ENCODE data around the gene PSMB10. TPM values are rescaled to one million over a fixed set of nuclear protein-coding genes. Genes with fewer than 3 reads are reported as not detected.

PSMB10 gene
- polyA plus RNA-seq, 2 donors = 39.5 to 54.8 TPM

GRCh38 chr16:67963662-67964321 lies 27.1 kb upstream of the PSMB10 start:
- peaks cover 18 to 41% of the 10 kb centered on the region in 2 donors for H3K4me1 ChIP-seq (ENCODE audit: control insufficient read depth in 2 of 2, insufficient read depth in 2 of 2, low read length in 1 of 2)
- H3K27ac ChIP-seq (ENCODE audit: low read depth in 2 of 2, low read length in 1 of 2) = no peak overlapping the region

GRCh38 chr16:67963292-67963661 lies 26.6 kb upstream of the PSMB10 start:
- Histone ChIP-seq H3K27me3 (ENCODE audit: control insufficient read depth in 1 of 2, insufficient read depth in 2 of 2, low read length in 2 of 2) (no peaks in the 10 kb centered on the region), H3K4me3 (ENCODE audit: low read depth in 1 of 2, low read length in 2 of 2) (no peak overlapping the region), H3K4me1 (ENCODE audit: control insufficient read depth in 2 of 2, insufficient read depth in 2 of 2, low read length in 1 of 2) (peaks cover 18 to 41% of the 10 kb centered on the region in 2 donors), H3K36me3 (ENCODE audit: control insufficient read depth in 2 of 2, insufficient read depth in 2 of 2, low read length in 1 of 2) (peaks cover 4 to 9% of the 10 kb centered on the region in 2 donors), H3K9me3 (ENCODE audit: control insufficient read depth in 2 of 2, insufficient read depth in 1 of 2, low read depth in 1 of 2, low read length in 1 of 2) (no peaks in the 10 kb centered on the region), H3K27ac (ENCODE audit: low read depth in 2 of 2, low read length in 1 of 2) (no peak overlapping the region)
- WGBS, 2 donors = 68 to 69% methylated on average over 2 of the region's 2 CpGs

More at GRCh38 chr16:67963662-67964321, 27.1 kb upstream of the PSMB10 start:
- peaks cover 4 to 9% of the 10 kb centered on the region in 2 donors for H3K36me3 ChIP-seq (ENCODE audit: control insufficient read depth in 2 of 2, insufficient read depth in 2 of 2, low read length in 1 of 2)
- 65 to 68% methylated on average over 32 of the region's 32 CpGs for WGBS, 2 donors
- H3K9me3 ChIP-seq (ENCODE audit: control insufficient read depth in 2 of 2, insufficient read depth in 1 of 2, low read depth in 1 of 2, low read length in 1 of 2) = no peaks in the 10 kb centered on the region
- H3K27me3 ChIP-seq (ENCODE audit: control insufficient read depth in 1 of 2, insufficient read depth in 2 of 2, low read length in 2 of 2) = no peaks in the 10 kb centered on the region
- H3K4me3 ChIP-seq (ENCODE audit: low read depth in 1 of 2, low read length in 2 of 2) = no peak overlapping the region

GRCh38 chr16:67962135-67962534 lies 25.5 kb upstream of the PSMB10 start:
- 75 to 79% methylated on average over 8 of the region's 8 CpGs for WGBS, 2 donors
- Histone ChIP-seq H3K4me1 (ENCODE audit: control insufficient read depth in 2 of 2, insufficient read depth in 2 of 2, low read length in 1 of 2) (peaks cover 15 to 39% of the 10 kb centered on the region in 2 donors), H3K27me3 (ENCODE audit: control insufficient read depth in 1 of 2, insufficient read depth in 2 of 2, low read length in 2 of 2) (no peaks in the 10 kb centered on the region), H3K36me3 (ENCODE audit: control insufficient read depth in 2 of 2, insufficient read depth in 2 of 2, low read length in 1 of 2) (peaks cover 4 to 12% of the 10 kb centered on the region in 2 donors), H3K4me3 (ENCODE audit: low read depth in 1 of 2, low read length in 2 of 2) (no peak overlapping the region), H3K9me3 (ENCODE audit: control insufficient read depth in 2 of 2, insufficient read depth in 1 of 2, low read depth in 1 of 2, low read length in 1 of 2) (no peaks in the 10 kb centered on the region), H3K27ac (ENCODE audit: low read depth in 2 of 2, low read length in 1 of 2) (no peak overlapping the region)

GRCh38 chr16:67961551-67961957 lies 24.9 kb upstream of the PSMB10 start:
- peaks cover 15 to 33% of the 10 kb centered on the region in 2 donors for H3K4me1 ChIP-seq (ENCODE audit: control insufficient read depth in 2 of 2, insufficient read depth in 2 of 2, low read length in 1 of 2)
- H3K27ac ChIP-seq (ENCODE audit: low read depth in 2 of 2, low read length in 1 of 2) = no peak overlapping the region
- peaks cover 4 to 12% of the 10 kb centered on the region in 2 donors for H3K36me3 ChIP-seq (ENCODE audit: control insufficient read depth in 2 of 2, insufficient read depth in 2 of 2, low read length in 1 of 2)
- H3K27me3 ChIP-seq (ENCODE audit: control insufficient read depth in 1 of 2, insufficient read depth in 2 of 2, low read length in 2 of 2) = no peaks in the 10 kb centered on the region
- H3K4me3 ChIP-seq (ENCODE audit: low read depth in 1 of 2, low read length in 2 of 2) = no peak overlapping the region
- 38 to 43% methylated on average over 13 of the region's 13 CpGs for WGBS, 2 donors
- no peaks in the 10 kb centered on the region for H3K9me3 ChIP-seq (ENCODE audit: control insufficient read depth in 2 of 2, insufficient read depth in 1 of 2, low read depth in 1 of 2, low read length in 1 of 2)

- peaks cover 4 to 18% of the 10 kb centered on the region in 2 donors for H3K36me3 ChIP-seq (ENCODE audit: control insufficient read depth in 2 of 2, insufficient read depth in 2 of 2, low read length in 1 of 2)
- H3K27ac ChIP-seq (ENCODE audit: low read depth in 2 of 2, low read length in 1 of 2) = peak overlapping the region; percentile 17 to 43
- no peaks in the 10 kb centered on the region for H3K27me3 ChIP-seq (ENCODE audit: control insufficient read depth in 1 of 2, insufficient read depth in 2 of 2, low read length in 2 of 2)
- H3K4me1 ChIP-seq (ENCODE audit: control insufficient read depth in 2 of 2, insufficient read depth in 2 of 2, low read length in 1 of 2) = peaks cover 11 to 26% of the 10 kb centered on the region in 2 donors
- no peak overlapping the region for H3K4me3 ChIP-seq (ENCODE audit: low read depth in 1 of 2, low read length in 2 of 2)
- no peaks in the 10 kb centered on the region for H3K9me3 ChIP-seq (ENCODE audit: control insufficient read depth in 2 of 2, insufficient read depth in 1 of 2, low read depth in 1 of 2, low read length in 1 of 2)
- WGBS, 2 donors = 54 to 68% methylated on average over 11 of the region's 11 CpGs
Observed at GRCh38 chr16:67959536-67960329, 23.1 kb upstream of the PSMB10 start.

GRCh38 chr16:67957622-67958021 lies 21.0 kb upstream of the PSMB10 start:
- Histone ChIP-seq H3K4me1 (ENCODE audit: control insufficient read depth in 2 of 2, insufficient read depth in 2 of 2, low read length in 1 of 2) (peaks cover 8 to 23% of the 10 kb centered on the region in 2 donors), H3K27me3 (ENCODE audit: control insufficient read depth in 1 of 2, insufficient read depth in 2 of 2, low read length in 2 of 2) (no peaks in the 10 kb centered on the region), H3K9me3 (ENCODE audit: control insufficient read depth in 2 of 2, insufficient read depth in 1 of 2, low read depth in 1 of 2, low read length in 1 of 2) (no peaks in the 10 kb centered on the region), H3K36me3 (ENCODE audit: control insufficient read depth in 2 of 2, insufficient read depth in 2 of 2, low read length in 1 of 2) (peaks cover 0 to 22% of the 10 kb centered on the region in 2 donors), H3K4me3 (ENCODE audit: low read depth in 1 of 2, low read length in 2 of 2) (no peak overlapping the region), H3K27ac (ENCODE audit: low read depth in 2 of 2, low read length in 1 of 2) (no peak overlapping the region)
- 97 to 98% methylated on average over 9 of the region's 9 CpGs for WGBS, 2 donors

GRCh38 chr16:67954421-67955196 lies 18.0 kb upstream of the PSMB10 start:
- Histone ChIP-seq H3K27ac (ENCODE audit: low read depth in 2 of 2, low read length in 1 of 2) (no peak overlapping the region), H3K27me3 (ENCODE audit: control insufficient read depth in 1 of 2, insufficient read depth in 2 of 2, low read length in 2 of 2) (no peaks in the 10 kb centered on the region), H3K36me3 (ENCODE audit: control insufficient read depth in 2 of 2, insufficient read depth in 2 of 2, low read length in 1 of 2) (peaks cover 0 to 36% of the 10 kb centered on the region in 2 donors), H3K4me3 (ENCODE audit: low read depth in 1 of 2, low read length in 2 of 2) (no peak overlapping the region), H3K4me1 (ENCODE audit: control insufficient read depth in 2 of 2, insufficient read depth in 2 of 2, low read length in 1 of 2) (peaks cover 0 to 7% of the 10 kb centered on the region in 2 donors), H3K9me3 (ENCODE audit: control insufficient read depth in 2 of 2, insufficient read depth in 1 of 2, low read depth in 1 of 2, low read length in 1 of 2) (no peaks in the 10 kb centered on the region)
- WGBS, 2 donors = 85 to 88% methylated on average over 10 of the region's 10 CpGs

GRCh38 chr16:67953641-67954375 lies 17.2 kb upstream of the PSMB10 start:
- Histone ChIP-seq H3K4me1 (ENCODE audit: control insufficient read depth in 2 of 2, insufficient read depth in 2 of 2, low read length in 1 of 2) (peaks cover 0 to 3% of the 10 kb centered on the region in 2 donors), H3K36me3 (ENCODE audit: control insufficient read depth in 2 of 2, insufficient read depth in 2 of 2, low read length in 1 of 2) (peaks cover 1 to 36% of the 10 kb centered on the region in 2 donors), H3K27me3 (ENCODE audit: control insufficient read depth in 1 of 2, insufficient read depth in 2 of 2, low read length in 2 of 2) (no peaks in the 10 kb centered on the region), H3K27ac (ENCODE audit: low read depth in 2 of 2, low read length in 1 of 2) (no peak overlapping the region), H3K4me3 (ENCODE audit: low read depth in 1 of 2, low read length in 2 of 2) (no peak overlapping the region), H3K9me3 (ENCODE audit: control insufficient read depth in 2 of 2, insufficient read depth in 1 of 2, low read depth in 1 of 2, low read length in 1 of 2) (no peaks in the 10 kb centered on the region)
- WGBS, 2 donors = 89 to 93% methylated on average over 8 of the region's 8 CpGs

- 56 to 59% methylated on average over 12 of the region's 12 CpGs for WGBS, 2 donors
- H3K36me3 ChIP-seq (ENCODE audit: control insufficient read depth in 2 of 2, insufficient read depth in 2 of 2, low read length in 1 of 2) = peaks cover 3 to 45% of the 10 kb centered on the region in 2 donors
- peaks cover 0 to 10% of the 10 kb centered on the region in 2 donors for H3K4me1 ChIP-seq (ENCODE audit: control insufficient read depth in 2 of 2, insufficient read depth in 2 of 2, low read length in 1 of 2)
- H3K4me3 ChIP-seq (ENCODE audit: low read depth in 1 of 2, low read length in 2 of 2) = no peak overlapping the region
- H3K27me3 ChIP-seq (ENCODE audit: control insufficient read depth in 1 of 2, insufficient read depth in 2 of 2, low read length in 2 of 2) = no peaks in the 10 kb centered on the region
- H3K9me3 ChIP-seq (ENCODE audit: control insufficient read depth in 2 of 2, insufficient read depth in 1 of 2, low read depth in 1 of 2, low read length in 1 of 2) = no peaks in the 10 kb centered on the region
- H3K27ac ChIP-seq (ENCODE audit: low read depth in 2 of 2, low read length in 1 of 2) = peak overlapping the region in 1 of 2 donors; percentile 26
Observed at GRCh38 chr16:67951485-67951884, 14.8 kb upstream of the PSMB10 start.

Measured in esophagus (tissue), 2 donors.